ENCODE results near the gene ELOVL1. TPM values are rescaled to one million over a fixed set of nuclear protein-coding genes. Genes with fewer than 3 reads are reported as not detected.

ELOVL1 gene
- total RNA-seq, 2 donors from 2014 or later, result 165 to 176 TPM

DNA sequence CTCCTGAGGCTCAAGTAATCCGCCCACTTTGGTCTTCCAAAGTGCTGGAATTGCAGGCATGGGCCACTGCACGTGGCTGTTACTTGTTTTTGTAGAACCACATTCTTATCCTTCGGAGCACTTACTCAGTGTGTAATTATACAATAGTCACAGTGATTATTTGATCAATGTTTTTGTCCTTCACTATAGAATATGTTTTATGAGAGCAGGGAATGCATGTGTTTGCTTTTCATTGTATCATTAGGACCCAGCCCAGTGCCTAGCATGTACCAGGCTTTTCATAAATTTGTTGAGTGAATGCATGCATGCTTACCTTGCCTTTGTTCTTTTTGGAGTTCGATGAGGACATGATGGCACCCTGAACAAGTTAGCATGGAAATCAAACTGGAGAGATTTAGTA is 27.7 kb upstream of the ELOVL1 start:
- H3K4me1 ChIP-seq, result no peaks in the 10 kb centered on the region
- H3K27ac ChIP-seq, result no peak overlapping the region
- TF ChIP-seq, protein P1, sequence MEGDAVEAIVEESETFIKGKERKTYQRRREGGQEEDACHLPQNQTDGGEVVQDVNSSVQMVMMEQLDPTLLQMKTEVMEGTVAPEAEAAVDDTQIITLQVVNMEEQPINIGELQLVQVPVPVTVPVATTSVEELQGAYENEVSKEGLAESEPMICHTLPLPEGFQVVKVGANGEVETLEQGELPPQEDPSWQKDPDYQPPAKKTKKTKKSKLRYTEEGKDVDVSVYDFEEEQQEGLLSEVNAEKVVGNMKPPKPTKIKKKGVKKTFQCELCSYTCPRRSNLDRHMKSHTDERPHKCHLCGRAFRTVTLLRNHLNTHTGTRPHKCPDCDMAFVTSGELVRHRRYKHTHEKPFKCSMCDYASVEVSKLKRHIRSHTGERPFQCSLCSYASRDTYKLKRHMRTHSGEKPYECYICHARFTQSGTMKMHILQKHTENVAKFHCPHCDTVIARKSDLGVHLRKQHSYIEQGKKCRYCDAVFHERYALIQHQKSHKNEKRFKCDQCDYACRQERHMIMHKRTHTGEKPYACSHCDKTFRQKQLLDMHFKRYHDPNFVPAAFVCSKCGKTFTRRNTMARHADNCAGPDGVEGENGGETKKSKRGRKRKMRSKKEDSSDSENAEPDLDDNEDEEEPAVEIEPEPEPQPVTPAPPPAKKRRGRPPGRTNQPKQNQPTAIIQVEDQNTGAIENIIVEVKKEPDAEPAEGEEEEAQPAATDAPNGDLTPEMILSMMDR (IDR thresholded peaks at IDR 0.05), result no peak

DNA sequence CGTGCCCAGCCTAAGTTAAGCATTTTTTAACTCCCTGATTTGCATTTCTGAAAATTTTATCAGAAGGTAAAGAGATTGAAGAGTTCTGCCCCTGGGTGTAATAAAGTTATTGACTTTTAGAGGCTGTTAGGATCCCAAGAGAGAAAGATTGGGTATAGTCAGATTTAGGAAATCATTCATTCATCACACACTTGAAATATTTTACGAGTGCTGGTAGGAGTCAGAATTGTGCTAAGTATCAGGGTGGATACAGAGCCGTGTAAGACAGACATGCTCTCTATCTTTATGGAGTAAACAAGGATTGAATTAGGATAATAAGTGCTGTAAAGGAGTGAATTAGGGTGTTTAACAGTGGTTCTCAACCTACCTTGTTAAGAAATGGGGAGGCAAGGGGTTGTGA is 24.9 kb upstream of the ELOVL1 start:
- TF ChIP-seq, protein P1 (IDR thresholded peaks at IDR 0.05), result no peak
- Histone ChIP-seq H3K36me3 (no peaks in the 10 kb centered on the region), H3K4me3 (no peak overlapping the region), H3K9me3 (no peaks in the 10 kb centered on the region), H3K4me1 (peaks cover 10% of the 10 kb centered on the region), H3K27ac (no peak overlapping the region), H3K27me3 (no peaks in the 10 kb centered on the region), H3K9ac (ENCODE audit: low read depth in 2 of 2, low read length in 2 of 2) (no peak overlapping the region)
- intact Hi-C loops (cut with DNase I), result no loop called here
- no peak for DNase-seq

More for the DNA sequence above, 27.7 kb upstream of the ELOVL1 start:
- Histone ChIP-seq H3K4me3 (no peak overlapping the region), H3K9ac (ENCODE audit: low read depth in 2 of 2, low read length in 2 of 2) (no peak overlapping the region), H3K27me3 (no peaks in the 10 kb centered on the region), H3K36me3 (no peaks in the 10 kb centered on the region), H3K9me3 (no peaks in the 10 kb centered on the region)
- intact Hi-C loops (cut with DNase I), result no loop called here
- no peak for DNase-seq

DNA sequence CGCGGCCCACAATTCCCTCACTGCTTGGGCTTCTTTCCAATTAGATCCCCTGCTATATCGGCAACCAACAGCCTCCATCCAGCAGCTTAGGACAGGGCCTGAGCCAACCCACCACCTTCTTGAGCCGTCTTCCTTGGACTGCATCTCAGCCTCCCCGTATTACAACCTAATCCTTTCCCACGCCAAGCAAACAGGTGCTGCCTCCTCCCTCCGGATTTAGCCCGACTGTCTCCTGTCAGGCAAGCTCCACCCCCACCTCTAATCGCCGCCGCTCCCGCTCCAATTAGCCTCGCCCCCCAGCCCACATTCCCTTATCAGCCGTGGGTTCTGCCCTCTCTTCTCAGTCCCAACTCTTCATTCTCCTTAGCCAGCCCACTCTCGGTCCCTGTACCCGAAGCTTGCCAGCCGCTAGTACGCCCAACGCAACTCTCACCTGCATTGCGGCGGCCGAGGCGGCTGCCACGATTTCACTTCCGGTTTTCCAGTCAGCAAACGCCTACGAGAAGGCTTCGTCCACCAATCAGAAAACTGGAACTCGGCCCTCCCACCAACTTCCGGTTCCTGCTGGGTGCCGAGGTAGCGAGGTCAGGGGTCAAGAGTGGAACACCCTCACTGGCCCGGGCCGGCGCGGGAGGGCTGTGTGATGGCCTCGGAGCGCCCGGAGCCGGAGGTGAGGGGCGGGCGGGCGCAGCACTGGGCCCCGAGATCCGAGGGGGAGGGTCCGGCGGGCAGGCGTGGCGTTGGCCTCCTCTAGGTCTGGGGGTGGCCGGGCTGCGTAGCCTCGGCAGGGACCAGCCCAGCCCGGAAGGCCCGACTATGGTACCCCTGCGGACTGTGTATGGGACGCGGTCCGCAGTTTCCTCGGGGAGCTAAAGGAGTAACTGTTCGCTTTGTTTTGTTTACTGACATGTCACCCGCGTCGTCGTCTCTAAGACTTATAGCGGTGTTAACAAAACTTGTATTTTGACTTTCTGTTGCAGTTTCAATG is 21.8 kb upstream of the ELOVL1 start, which contains the start of the genes MED8 and SZT2:
MED8 (minus strand) TSS at position 475 of the 988 bp plus-strand sequence; CDS start at position 439, 36 bp downstream.
SZT2 (plus strand) TSS at position 574 of the 988 bp plus-strand sequence; CDS start at position 644, 70 bp downstream.
- Histone ChIP-seq H3K36me3 (peaks cover 5% of the 10 kb centered on the region), H3K27ac (peak within 1 kb of the TSS; percentile 64), H3K9me3 (no peaks in the 10 kb centered on the region), H3K9ac (ENCODE audit: low read depth in 2 of 2, low read length in 2 of 2) (peak within 1 kb of the TSS; percentile 91), H3K4me3 (peak within 1 kb of the TSS; percentile 95), H3K27me3 (no peaks in the 10 kb centered on the region), H3K4me1 (peaks cover 10% of the 10 kb centered on the region)
- intact Hi-C loops (cut with DNase I), result no loop called here
- peak; percentile 98 for DNase-seq
- TF ChIP-seq, protein P1 (IDR thresholded peaks at IDR 0.05), result no peak

DNA sequence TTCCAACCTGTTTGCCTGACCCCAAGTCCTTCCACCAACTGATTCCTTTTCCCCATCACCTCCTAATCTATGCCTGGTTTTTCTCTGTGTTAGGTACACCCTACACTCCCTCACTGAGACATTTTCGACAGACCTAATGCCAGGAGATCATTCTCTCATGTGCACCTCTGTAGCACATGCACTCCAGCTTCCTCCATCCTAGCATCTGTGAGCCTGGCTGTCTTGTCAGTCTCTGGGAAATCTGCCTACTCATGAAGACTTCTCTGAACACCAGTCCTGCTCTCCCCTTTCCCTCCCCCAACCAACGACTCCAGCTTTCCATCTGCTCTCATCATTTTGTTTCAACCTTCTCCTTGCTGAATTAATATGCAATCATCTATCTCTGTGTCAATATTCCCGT is 20.8 kb upstream of the ELOVL1 start:
- no peaks in the 10 kb centered on the region for H3K9me3 ChIP-seq
- no peaks in the 10 kb centered on the region for H3K27me3 ChIP-seq
- peak overlapping the region; percentile 95 for H3K4me3 ChIP-seq
- H3K4me1 ChIP-seq, result peaks cover 10% of the 10 kb centered on the region
- H3K36me3 ChIP-seq, result peaks cover 5% of the 10 kb centered on the region
- no peak for DNase-seq
- intact Hi-C loops (cut with DNase I), result no loop called here
- H3K9ac ChIP-seq (ENCODE audit: low read depth in 2 of 2, low read length in 2 of 2), result peak overlapping the region in 1 of 2 donors; percentile 91
- H3K27ac ChIP-seq, result no peak overlapping the region
- TF ChIP-seq, protein P1 (IDR thresholded peaks at IDR 0.05), result no peak

DNA sequence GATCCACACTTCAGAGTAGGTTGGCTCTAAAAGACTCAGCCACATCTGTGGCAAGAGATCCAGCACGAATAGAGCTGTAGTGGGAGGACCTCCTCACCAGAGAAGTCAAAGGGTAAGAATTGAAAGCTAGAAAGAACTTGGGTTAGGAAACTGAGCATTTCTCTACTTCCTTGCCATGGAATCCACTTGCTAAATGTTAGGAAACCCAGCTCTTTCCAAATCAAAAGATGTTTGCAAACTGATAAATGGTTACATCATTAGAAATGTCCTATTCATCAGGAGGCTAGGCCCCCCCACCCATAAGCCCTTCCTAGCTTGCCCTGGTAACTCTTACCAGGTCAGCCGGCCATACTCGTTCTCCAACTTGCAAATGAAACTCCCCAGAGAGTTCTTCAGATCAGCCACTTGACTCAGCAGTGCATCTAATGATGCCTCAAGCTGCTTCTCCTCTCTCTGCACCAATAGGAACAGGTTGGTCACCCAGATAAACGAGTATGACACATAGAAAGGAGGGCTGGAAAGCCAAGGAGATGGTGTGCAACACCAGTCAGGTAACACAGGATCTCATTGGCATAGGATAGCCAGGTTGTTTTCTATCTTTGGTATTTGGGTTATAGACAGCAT is 20.3 kb upstream of the ELOVL1 start:
- intact Hi-C loops (cut with DNase I), result no loop called here
- no peak for DNase-seq
- H3K36me3 ChIP-seq, result peaks cover 5% of the 10 kb centered on the region
- H3K9ac ChIP-seq (ENCODE audit: low read depth in 2 of 2, low read length in 2 of 2), result peak overlapping the region in 1 of 2 donors; percentile 91
- no peaks in the 10 kb centered on the region for H3K27me3 ChIP-seq
- H3K4me3 ChIP-seq, result no peak overlapping the region
- peaks cover 10% of the 10 kb centered on the region for H3K4me1 ChIP-seq
- no peak overlapping the region for H3K27ac ChIP-seq
- no peaks in the 10 kb centered on the region for H3K9me3 ChIP-seq
- TF ChIP-seq, protein P1 (IDR thresholded peaks at IDR 0.05), result no peak
